GM18519 (cell line): ENCODE results near the gene IZUMO2.
"Not testable (repeated sequence)": the region's sequence is repeated elsewhere in the genome, so short reads cannot be mapped to it uniquely, and the experiment has no call there.

Source experiments
- ATAC-seq: cut with Tn5 transposase; IDR thresholded peaks from one replicate; pipeline ENCODE4 v1.9.1; 2021; ENCODE audit warnings: mild to moderate bottlenecking, moderate library complexity; ENCODE audit not compliant: unreplicated experiment, low FRiP score

Gene IZUMO2

GRCh38 chr19:50140118-50140845 lies 22.8 kb downstream of the IZUMO2 start:
- not testable (repeated sequence) for ATAC-seq

GRCh38 chr19:50136603-50137365 lies 26.3 kb downstream of the IZUMO2 start:
- not testable (repeated sequence) for ATAC-seq

DNA sequence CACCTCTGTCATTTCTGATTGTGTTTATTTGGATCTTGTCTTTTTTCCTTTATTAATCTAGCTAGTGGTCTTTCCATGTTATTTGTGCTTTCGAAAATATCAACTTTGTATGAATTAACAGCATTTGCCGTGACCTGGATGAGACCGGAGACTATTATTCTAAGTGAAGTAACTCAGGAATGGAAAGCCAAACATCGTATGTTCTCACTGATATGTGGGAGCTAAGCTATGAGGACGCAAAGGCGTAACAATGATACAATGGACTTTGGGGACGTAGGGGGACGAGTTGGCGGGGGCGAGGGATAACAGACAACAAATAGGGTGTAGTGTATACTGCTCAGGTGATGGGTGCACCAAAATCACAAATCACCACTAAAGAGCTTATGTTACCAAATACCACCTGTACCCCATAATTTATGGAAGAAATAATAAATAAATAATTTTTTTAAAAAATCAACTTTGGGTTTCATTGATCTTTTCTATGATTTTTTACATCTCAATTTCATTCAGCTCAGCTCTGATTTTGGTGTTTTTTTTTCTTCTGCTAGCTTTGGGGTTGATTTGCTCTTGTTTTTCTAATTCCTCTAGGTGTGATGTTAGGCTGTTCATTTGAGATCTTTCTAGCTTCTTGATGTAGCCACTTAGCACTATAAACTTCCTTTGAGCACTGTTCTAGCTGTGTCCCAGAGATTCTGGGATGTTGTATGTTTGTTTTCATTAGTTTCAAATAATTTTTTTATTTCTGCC lies 27.1 kb downstream of the IZUMO2 start:
- ATAC-seq, result not testable (repeated sequence)

GRCh38 chr19:50134777-50135719 lies 28.0 kb downstream of the IZUMO2 start:
- ATAC-seq, result not testable (repeated sequence)

DNA sequence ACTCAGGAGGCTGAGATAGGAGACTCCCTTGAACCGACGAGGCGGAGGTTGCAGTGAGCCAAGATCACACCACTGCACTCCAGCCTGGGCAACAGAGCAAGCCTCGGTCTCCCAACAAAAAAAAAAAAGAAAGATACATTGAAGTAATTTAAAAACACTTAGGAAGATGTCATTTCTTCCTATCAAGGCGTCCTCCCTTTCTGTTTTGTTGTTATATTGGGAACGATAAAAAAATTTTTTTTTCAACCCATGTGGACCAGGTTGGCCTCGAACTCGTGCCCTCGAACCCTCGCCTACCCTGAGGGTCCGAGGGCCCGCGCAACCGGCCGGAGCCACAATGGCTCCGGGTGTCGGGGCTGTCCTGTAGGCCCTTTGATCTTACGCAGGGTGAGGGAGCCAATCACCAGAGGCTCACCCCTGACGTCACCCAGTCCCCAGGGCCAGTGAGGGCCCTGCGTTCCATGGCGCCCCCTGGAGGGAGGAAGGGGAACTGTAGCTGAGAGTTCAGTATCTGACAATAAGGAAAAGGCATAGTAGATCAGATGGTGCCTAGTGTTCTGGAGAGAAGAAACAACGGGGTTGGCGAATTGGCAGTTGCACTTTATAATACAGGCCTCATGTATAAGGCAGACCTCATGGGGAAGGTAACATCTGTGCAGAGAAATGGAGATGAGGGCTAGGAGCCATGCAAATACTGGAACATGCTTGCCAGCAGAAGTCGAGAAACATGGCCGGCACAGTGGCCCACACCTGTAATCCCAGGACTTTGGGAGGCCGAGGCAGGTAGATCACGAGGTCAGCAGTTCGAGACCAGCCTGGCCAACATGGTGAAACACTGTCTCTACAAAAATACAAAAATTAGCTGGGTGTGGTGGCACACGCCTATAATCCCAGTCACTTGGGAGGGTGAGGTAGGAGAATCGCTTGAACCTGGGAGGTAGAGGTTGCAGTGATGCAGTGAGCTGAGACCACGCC lies 29.3 kb downstream of the IZUMO2 start:
- ATAC-seq, result not testable (repeated sequence)

DNA sequence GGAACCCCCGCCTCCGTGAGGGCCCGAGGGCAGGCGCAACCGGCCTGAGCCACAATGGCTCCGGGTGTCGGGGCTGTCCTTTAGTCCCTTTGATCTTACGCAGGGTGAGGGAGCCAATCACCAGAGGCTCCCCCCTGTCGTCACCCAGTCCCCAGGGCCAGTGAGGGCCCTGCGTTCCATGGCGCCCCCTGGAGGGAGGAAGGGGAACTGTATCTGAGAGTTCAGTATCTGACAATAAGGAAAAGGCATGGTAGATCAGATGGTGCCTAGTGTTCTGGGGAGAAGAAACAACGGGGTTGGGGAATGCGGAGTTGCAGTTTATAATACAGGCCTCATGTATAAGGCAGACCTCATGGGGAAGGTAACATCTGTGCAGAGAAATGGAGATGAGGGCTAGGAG lies 59.1 kb downstream of the IZUMO2 start:
- ATAC-seq, result not testable (repeated sequence)

DNA sequence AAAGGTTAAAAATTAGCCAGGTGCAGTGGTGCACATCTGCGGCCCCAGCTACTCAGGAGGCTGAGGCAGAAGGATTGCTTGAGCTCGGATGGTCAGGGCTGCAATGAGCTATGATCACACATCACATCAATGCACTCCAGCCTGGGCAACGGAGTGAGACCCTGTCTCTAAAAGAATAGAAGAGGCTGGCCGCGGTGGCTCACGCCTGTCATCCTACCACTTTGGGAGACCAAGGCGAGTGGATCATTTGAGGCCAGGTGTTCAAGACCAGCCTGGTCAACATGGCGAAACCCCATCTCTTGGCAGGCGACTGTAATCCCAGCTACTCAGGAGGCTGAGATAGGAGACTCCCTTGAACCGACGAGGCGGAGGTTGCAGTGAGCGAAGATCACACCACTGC lies 59.7 kb downstream of the IZUMO2 start:
- ATAC-seq, result not testable (repeated sequence)
